Muscle of back (tissue), 11 donors: ENCODE results near the gene ZNF277. TPM values are rescaled to one million over a fixed set of nuclear protein-coding genes. Genes with fewer than 3 reads are reported as not detected.

Experiments used
- DNase-seq, 3 donors: peaks; one replicate each; pipeline versions ENCODE4 v3.0.0 to v3.0.0-alpha.2; 2013
- polyA plus RNA-seq, 10 donors: library from polyadenylated mRNA; unstranded; fragments of 120-200 nt; gene quantifications; one replicate each; pipeline ENCODE4 v1.2.1, GENCODE V29; 2013; ENCODE audit not compliant: insufficient read length in 10 of 10

Gene ZNF277
- polyA plus RNA-seq, 10 donors: 20.8 to 28.4 (median 25.7) TPM

- DNase-seq: no peak
Measured at GRCh38 chr7:112206991-112207592, 597 bp downstream of the ZNF277 start.

GRCh38 chr7:112207765-112208164, 1.3 kb downstream of the ZNF277 start:
- DNase-seq: no peak

- no peak for DNase-seq
Measured at GRCh38 chr7:112211348-112211907, 4.9 kb downstream of the ZNF277 start.

- no peak for DNase-seq
Measured at GRCh38 chr7:112212571-112212970, 6.1 kb downstream of the ZNF277 start.

GRCh38 chr7:112213735-112214134, 7.2 kb downstream of the ZNF277 start:
- no peak for DNase-seq

- DNase-seq: no peak
Measured at GRCh38 chr7:112214268-112214667, 7.8 kb downstream of the ZNF277 start.

- DNase-seq: no peak
Measured at GRCh38 chr7:112214883-112215282, 8.4 kb downstream of the ZNF277 start.

- no peak for DNase-seq
Measured at GRCh38 chr7:112215787-112216186, 9.3 kb downstream of the ZNF277 start.

GRCh38 chr7:112220877-112221434, 14.5 kb downstream of the ZNF277 start:
- no peak for DNase-seq

GRCh38 chr7:112223310-112223709, 16.8 kb downstream of the ZNF277 start:
- no peak for DNase-seq

GRCh38 chr7:112224186-112224585, 17.7 kb downstream of the ZNF277 start:
- DNase-seq: no peak

- no peak for DNase-seq
Measured at GRCh38 chr7:112225006-112225405, 18.5 kb downstream of the ZNF277 start.

- no peak for DNase-seq
Measured at GRCh38 chr7:112226701-112227276, 20.3 kb downstream of the ZNF277 start.

- no peak for DNase-seq
Measured at GRCh38 chr7:112228632-112229031, 22.1 kb downstream of the ZNF277 start.

- no peak for DNase-seq
Measured at GRCh38 chr7:112232212-112232978, 25.9 kb downstream of the ZNF277 start.

GRCh38 chr7:112233048-112233697, 26.7 kb downstream of the ZNF277 start:
- no peak for DNase-seq

GRCh38 chr7:112234147-112234546, 27.7 kb downstream of the ZNF277 start:
- DNase-seq: no peak

GRCh38 chr7:112236597-112236996, 30.1 kb downstream of the ZNF277 start:
- no peak for DNase-seq

- DNase-seq: no peak
Measured at GRCh38 chr7:112238330-112238729, 31.8 kb downstream of the ZNF277 start.

GRCh38 chr7:112238852-112239610, 32.5 kb downstream of the ZNF277 start:
- DNase-seq: no peak

GRCh38 chr7:112248598-112248997, 42.1 kb downstream of the ZNF277 start:
- no peak for DNase-seq
